ENCODE measurements around the gene GJB1.
"Not testable (repeated sequence)": the region's sequence is repeated elsewhere in the genome, so short reads cannot be mapped to it uniquely, and the experiment has no call there.

The GJB1 gene

DNA sequence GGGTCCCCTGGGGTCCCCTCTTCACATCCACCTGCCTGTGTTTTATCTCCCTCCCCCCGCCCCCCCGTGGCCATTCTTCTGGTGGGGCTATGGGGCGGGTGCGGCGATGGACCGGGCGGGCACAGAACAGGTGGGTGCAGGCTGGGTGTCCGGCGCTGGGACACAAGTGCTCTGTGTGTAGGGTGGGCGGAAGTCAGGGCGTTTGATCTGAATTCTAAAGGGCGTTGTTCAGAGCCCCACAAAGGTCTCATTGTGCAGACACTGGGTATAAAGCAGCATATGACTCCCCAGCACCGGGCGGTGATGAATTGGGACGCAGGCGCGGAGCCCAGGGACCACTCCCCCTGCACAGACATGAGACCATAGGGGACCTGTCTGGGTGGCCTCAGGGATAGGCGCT, at the start of gene GJB1:
Gene GJB1, plus strand, starts transcription at position 296 of the 400 bp plus-strand sequence. CDS start 484 bp downstream, outside the sequence.
- no peak for DNase-seq

DNA sequence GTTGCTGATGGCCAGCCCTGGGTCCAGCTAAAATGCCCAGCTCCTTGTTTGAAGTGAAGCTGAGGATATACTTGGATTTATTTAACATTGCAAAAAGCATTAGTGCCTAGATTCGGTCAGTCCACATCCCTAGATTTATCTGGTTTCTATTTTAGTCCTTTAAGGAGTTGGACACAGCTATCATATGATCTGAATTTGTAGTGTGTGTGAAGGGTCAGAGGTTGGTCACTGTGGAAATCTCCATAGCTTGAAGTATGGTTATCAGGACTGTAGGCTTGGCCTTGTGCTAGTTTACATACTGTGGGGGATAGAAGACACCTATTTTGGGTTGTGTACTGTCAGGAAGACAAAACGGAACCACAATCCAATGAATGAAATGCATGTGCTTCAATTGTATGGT, 49.6 kb upstream of the GJB1 start:
- no peak for DNase-seq

DNA sequence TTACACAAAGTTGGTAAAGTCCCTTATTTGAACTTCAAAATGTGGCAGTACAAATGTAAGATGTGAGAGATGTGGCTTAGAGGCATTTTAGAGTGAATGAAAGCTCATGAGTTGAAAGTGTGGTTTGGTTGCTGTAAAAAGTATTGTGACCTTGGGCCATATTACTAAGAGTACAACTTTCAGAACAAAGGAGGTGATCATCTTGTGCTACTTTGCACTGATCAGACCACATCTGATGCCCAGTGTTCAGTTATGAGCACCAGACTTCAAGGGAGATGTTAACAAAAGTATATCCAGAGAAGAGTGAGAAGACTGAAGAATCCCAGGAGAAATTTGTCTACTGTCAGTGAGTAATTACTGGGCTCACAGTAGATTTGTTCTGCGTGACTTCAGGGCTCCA, 48.2 kb upstream of the GJB1 start:
- no peak for DNase-seq

DNA sequence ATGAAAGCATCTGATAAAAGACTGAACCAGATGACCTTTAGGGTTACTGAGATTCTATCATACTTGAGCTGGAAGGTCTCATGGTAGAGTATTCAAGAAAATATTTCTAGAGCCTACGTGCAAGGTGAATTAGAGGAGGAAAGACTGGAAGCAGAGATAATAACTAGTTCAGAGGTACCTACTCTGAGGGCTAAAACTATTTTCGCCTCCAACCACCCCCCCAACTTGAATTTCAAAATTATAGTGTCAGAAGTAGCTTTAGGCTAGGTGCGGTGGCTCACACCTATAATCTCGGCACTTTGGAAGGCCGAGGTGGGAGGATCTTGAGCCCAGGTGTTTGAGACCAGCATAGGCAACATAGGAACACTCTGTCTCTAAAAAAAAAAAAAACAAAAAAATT, 47.5 kb upstream of the GJB1 start:
- no peak for DNase-seq

DNA sequence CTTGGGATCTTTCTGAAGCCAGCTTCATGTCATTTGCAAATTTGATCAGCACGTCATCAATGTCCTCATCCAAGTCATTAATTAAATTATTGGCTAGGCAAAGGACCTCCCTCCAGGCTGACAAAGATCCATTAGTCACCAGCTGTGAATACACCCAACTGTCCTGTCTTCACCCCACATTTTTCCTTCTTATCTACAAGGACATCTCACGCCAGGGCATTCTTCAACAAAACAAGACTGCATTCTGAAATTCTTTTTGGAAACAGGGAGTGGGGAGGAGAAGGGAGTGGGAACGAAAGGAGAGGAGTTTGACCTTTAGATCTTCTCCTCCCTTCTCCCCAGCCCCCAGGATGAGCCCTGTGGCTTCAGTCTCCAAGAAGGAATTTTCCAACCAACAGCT, 45.7 kb upstream of the GJB1 start:
- DNase-seq, result no peak

DNA sequence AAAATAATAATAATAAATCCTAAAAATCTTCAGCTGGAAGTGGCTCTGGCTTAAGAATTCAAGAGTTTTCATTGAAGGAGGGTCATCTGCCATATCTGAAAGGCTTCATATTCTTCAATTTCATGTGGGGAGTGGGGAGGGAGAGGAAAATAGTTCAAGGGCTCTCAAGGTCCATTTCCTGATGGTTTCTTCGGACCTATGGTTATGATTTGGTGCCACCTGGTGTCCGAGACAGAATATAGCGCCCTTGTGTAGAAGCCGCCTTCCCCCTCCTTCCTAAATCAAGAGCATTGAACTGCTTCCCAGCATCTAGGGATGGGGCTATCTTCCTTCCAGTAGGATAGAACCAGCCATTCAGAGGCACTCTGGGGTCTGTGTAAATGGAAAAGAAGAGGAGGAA, 44.1 kb upstream of the GJB1 start:
- peak; percentile 82 for DNase-seq

DNA sequence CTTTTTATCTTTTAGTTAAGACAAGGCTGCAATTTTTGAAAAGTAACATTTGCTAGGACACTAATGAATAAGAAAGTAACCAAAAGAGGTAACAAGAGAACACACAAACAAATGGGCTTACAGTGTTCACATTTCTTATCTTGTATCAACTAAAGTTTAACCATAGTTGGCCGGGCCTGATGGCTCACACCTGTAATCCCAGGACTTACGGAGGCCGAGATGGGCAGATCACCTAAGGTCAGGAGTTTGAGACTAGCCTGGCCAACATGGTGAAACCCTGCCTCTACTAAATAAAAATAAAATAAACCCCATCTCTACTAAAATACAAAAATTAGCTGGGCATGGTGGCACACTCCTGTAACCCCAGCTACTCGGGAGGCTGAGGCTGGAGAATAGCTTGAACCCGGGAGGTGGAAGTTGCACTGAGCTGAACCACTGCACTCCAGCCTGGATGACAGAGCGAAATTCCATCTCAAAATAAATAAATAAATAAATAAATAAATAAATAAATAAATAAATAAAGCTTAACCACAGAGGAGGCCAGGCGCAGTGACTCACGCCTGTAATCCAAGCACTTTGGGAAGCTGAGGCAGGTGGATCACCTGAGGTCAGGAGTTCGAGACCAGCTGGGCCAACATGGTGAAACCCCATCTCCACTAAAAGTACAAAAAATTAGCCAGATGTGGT, 42.3 kb upstream of the GJB1 start:
- not testable (repeated sequence) for DNase-seq

DNA sequence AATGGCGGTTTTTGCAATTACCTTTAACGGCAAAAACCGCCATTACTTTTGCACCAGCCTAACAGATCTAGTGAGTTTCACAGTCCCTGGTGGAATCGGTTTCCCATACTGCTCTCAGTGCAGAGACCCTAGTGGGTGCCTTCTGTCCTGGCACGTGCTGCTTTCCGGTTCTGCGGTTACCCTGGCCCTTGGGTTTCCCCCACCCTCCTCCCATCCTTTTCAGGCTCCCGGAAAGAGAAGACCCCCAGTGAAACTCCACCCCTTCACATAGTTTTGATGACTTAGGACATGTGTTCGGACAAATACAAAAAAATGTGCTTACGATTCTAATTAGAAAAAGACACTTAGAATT, 41.5 kb upstream of the GJB1 start:
- peak; percentile 78 for DNase-seq

DNA sequence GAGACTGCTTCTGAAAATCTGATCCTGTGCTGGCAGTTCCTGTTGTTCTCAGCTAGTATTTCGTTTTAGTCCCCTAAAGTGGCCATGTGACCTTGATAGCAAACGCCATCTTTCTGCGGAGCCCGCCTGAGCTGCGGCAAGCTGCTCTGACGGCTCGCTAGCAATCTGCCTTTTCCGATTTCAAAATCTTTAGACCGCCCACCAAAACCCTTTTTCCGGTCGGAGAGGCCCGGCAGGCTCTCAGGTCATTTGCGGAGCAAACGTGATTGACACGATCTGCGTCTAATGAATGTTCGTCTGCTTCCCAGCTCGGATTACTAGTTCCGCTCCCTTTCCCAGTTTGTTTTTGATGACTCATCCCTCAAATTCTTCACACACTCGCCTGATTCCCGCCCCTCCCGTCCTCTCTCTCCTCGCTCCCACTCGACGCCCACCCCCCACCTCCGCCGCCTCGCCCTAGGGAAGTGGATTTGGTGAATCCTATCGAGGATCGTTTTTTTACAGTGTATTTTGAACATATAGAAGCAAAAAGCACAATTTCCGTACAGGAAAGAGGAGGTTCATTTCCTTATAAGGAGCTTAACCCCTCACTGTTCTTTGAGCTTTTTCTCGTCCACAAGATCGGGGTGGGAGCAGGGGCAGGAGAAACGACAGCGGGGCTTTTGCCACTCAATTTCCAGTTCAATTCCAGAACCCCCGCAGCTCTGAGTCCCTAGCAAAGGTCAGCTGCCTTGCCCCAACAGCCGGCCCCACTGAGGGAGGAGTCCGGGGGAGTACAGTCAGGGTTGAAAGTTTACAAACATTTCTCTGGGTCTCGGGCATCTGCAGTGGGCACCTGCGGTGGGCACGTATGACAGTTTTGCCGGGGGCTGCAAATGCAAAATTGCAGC, 40.9 kb upstream of the GJB1 start:
- DNase-seq, result peak; percentile 97

DNA sequence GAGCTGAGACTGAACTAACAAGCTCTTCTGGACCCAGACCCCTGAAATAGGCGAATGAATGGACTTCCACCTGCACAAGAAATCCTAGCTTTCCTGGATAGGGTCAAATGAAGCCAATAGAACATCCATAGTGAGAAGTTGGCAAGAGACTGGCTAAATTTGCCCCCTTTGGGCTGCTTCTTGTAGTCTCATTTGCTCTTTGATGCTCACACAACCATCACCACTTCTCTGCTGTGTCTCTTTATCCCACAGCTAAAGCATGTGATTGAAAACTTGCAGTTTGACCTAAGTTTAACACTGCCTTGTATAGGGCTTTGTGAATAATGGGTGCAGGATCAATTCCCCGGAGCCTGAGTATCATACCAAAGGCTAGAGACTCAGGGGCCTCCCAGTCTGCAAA, 40.2 kb upstream of the GJB1 start:
- DNase-seq, result no peak

DNA sequence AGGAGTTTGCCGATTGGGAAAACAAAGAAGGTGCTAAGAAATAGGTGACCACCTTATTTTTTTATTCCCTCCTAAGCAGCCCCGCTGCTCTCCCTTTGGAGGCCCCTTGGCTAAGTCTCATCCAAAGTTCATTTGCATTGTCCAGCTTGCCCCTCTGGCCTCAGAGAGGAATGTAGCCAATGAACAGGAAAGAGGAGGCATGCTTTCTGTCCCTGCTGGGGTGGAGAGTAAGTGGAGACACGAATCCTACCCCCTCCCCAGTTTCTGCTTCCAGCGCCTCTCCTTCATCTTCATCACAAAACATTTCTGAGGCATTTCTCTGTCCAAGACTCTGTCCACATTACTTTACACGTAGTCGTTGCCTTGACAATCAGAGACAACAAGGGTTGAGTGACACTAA, 39.7 kb upstream of the GJB1 start:
- DNase-seq, result no peak

DNA sequence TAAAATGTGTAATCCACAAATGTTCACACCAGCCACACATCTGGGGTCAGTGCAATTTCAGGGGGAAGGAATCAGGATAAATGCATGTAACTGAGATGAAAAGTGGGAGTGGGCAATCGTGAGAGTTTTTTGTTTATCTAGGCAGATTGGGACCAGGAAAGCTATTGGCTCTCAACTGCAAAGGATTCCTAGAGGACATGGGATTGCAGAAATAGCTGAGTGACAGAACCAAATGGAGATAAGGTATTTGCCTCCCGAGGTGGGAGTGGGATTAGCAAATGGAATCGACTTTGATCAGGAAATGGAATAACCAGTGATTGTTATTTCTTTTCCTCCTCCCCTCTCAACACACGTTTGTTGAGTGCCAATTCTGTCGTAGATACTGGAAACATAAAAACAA, 38.9 kb upstream of the GJB1 start:
- no peak for DNase-seq

DNA sequence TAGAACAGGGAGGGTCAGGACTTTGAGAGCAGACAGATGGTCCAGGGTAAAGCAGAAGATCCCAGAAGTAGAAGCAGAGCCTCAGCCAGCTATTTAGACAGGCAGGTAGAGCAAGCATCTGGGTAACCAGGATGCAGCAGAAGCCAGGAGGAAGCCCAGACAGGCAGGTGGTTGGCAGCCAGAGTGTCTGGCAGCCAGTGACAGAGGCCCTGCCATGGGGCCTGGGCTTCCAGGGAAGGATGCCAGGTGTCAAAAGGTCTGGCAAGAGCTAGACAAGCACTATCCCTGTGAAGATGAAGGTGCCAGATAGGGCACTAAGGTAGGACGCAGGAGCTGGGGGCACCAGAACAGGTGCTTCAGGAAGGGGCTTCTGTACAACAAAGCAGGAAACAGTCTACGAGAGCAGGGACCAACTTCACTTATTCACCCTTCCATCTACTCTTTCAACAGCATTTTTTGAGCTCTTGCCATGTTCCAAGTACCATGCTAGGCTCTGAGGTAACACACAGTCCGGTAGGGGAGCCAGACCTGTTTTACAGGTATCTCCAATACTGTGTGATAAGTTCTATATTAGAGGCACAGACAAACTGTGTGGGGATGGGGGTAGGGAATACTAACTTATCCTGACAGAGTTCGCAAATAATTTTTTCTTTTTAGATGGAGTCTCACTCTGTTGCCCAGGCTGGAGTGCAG, 38.1 kb upstream of the GJB1 start:
- no peak for DNase-seq

DNA sequence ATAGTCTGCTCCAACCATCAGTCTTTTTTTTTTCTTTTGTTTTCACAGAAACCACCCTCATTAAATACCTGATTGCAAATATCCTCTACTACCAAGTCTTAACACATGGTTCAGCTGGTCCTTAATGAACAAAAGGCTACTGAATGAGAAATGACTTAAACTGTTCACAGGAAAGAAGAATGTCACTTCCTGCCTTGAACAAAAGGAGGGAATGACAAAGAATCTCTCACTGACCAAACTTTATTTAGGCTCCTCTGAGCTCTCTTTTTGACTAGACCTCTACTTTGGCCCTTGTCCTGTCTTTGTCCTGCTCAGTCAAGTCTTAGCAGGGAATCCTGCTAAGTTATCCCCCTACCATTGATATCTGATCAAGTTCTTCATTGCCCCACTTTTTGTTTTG, 31.8 kb upstream of the GJB1 start:
- no peak for DNase-seq

DNA sequence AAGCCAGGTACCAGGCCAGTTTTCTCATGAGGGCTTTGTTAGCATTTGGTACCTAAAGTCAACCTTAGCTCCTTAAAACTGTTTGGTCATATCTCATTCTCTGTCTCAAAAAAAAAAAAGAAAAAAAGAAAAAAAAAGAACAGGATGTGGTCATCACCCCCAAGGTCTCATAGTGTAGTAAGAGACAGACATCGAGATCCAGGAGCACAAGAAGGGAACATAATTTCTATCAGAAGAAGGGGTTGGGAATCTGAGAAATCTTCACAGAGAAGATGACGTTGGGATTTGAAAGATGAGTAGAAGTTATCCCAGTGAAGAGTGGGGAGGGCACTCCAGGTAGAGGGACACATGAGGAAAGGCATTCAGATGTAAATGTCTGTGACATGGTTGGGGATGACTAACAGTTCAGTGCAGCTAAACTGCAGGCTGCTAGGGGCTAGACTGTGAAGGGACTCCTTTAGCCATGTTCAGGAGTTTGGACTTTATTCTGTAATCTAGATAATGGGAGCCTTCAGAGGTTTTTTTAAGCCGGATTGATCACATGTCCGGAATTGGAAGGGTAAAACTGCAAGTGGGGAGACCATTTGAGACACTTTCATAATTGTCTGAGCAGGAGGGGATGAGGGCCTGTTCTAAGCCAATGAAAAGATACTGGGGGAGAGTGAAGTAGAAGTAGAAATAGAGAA, 26.9 kb upstream of the GJB1 start:
- DNase-seq, result peak; percentile 43

DNA sequence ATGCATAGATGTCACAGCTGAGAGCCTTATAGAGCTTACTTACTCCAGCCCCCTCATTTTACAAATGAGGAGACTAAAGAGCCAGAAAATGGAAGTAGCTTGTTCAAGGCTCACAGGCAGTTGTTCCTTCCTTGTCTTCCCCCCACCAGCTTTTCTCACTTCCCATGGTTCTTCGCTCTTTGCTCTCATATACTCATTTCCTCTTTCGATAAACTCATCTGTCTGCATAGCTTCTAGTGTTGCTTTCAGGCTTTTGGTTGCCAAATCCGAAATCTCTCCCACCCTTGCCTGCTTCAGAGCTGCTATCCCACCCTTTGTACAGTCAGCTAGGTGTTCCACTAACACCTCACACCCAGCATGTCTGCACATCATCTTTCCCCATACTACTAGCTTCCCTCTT, 25.0 kb upstream of the GJB1 start:
- DNase-seq, result peak; percentile 76

DNA sequence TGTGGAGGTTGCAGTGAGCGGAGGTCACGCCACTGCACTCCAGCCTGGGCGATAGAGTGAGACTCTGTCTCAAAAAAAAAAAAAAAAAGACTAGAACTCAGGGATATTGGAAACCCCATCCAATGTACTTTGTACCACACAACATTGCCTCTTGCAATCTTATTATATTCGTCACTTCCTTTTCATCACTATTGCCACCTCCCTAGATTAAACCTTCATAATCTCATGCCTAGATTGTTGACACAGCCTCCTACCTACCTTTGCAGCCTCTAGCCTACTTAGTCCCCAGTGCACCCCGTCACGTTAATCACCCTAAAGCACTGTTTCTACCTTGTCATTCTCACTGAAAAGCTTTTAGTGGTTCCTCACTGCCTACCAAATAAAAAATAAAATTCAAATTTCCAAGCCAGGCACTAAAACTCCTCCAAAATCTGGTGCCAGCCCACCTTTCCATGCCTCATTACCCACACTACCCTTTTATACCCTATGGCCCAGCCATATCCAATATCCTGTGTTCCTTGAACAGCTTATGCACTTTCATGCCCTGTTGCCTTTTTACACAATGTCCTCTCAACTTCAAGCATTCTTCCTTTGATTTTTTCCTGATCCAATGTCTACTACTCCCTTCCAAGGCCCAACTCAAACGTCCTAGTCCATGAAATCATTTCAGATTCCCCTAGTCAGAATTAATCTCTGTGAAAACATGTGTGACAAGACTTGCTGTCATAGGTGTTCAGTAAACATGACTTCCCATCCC, 23.6 kb upstream of the GJB1 start:
- no peak for DNase-seq

DNA sequence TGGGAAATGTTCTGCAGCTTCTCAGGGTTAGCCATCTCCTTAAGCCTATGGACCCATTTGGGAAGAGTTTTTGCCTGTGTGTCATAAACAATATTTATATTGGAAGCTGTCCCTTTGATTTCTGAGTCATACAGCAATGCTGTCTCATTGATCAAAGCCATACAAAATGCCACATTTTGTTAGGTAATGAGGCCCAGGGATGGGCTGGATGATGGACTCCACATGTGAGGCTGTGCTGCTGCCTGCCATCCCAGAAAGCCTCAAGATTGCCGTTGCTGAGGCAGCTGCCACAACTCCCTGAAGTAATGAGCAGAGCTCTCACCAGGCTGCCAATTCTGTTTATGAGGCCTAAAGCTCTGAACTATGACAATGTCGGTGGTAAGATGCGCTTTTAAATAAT, 12.2 kb upstream of the GJB1 start:
- DNase-seq, result no peak

DNA sequence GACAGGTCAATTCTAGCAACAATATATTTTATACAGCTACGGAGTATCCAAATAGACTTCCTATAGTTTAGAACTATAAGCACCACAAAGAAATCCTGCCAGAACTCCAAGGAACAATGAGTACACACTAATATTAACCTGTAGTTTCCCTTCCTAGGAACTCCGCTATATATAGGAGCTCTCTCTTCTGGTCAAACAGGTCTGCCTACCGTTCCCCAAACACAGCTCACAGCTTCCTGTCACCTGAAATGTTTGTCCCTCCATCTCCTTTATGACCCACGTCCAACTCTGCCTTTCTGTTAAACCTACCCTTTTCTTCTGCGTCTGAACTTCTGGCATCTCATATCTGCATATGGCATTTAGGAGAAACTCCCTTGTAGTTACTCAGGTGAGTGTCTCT, 10.5 kb upstream of the GJB1 start:
- DNase-seq, result no peak

DNA sequence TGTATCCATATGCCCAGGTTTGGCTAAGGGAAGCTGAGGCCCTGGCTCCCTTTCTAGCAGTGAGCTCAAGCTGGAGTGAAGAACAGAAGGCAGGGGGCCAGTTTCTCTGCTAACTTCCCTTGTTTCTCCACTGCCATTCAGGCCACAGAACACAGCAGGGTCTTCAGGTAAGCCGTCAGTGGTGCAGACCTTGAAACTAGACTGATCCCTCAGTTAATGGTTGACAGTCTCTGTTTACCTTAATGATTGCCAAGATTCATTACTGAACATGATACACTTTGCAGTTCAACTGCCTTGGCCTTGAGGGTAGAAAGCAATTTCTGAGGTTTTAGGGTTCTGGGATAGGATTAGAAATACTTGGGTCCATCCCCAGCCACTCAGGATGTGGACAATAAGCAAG, 8.9 kb upstream of the GJB1 start:
- DNase-seq, result no peak

DNA sequence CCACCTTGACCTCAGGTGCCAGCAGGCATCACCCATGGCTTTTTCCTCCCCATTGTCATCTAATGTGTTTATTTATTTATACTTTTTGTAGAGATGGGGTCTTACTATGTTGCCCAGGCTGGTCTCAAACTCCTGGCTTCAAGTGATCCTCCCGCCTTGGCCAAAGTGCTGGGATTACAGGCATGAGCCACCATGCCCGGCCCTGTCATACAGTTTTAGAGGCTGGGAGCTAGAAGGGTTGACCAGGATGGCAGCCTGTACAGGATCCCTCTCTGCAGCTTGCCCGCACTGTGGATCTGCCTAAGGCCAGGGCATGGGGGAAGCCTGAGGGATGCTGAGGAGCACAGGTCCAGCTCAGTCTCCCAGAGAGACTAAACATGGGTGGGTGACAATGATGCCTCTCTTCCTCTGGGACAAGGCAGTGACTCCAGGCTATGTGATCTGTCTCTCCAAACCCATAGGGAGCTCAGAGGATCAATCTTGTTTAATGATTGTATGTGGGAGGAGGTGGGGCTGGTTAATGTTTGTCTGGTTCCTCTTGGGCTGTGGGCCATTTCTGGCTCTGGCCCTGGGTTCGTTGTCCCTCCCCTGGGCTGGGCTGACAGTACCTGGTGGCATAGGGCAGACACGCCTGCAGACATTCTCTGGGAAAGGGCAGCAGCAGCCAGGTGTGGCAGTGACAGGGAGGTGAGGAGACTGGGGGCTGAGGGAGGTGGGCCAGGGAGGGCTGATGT, 8.3 kb upstream of the GJB1 start:
- DNase-seq, result no peak
